GM21619 (cell line): ENCODE measurements around the gene TFRC.
"Not testable (repeated sequence)": the region's sequence is repeated elsewhere in the genome, so short reads cannot be mapped to it uniquely, and the experiment has no call there.

Experiments used
- ATAC-seq: cut with Tn5 transposase; IDR thresholded peaks from one replicate; pipeline ENCODE4 v1.9.1; 2021; ENCODE audit not compliant: unreplicated experiment

TFRC gene

DNA sequence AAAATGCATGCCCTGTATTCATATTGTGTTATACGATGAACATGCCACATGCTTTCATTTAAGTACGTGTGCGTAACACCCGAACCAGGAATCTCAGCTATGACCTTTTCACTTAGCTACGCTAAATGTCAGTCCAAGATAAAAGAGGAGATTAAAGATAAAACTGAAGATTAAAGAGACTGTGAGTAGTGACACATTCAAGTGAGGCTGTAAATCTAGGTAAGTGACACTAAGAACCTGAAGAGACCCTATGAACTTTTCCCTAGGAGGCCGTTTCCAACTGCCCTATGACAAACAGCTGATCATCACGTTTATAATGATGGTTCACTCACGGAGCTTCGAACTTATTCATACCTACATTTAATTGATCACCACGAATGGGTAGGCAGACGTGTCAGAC, 32.2 kb downstream of the TFRC start:
- no peak for ATAC-seq

DNA sequence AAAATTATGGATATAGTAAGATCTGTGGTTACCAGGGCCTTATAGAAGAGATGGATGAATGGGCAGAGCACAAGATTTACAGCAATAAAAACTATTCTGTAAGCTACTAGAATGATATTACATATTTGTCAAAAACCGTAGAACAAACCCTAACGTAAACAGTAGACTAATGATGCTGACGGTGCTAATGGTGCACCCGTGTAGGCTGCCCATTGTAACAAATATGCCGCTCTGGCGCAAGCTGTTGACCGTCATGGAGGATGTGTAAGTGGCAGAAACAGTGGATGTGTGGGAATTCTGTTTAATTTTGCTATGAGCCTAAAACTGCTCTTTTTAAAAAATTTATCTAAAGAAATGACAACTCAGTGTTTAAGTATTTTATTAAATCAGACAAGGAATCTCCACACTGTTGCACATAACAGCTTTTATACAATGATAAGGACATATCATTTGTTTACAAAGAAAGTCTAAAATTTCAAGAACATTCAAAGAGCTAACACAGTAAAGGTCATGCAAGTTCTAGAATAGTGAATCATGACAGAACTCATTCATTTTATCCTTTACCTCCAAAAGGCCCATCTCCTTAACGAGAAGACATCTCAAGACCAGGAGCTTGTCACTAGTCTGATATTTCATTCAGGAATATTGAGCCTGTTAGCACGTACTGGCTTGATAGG, 32.8 kb downstream of the TFRC start:
- no peak for ATAC-seq

DNA sequence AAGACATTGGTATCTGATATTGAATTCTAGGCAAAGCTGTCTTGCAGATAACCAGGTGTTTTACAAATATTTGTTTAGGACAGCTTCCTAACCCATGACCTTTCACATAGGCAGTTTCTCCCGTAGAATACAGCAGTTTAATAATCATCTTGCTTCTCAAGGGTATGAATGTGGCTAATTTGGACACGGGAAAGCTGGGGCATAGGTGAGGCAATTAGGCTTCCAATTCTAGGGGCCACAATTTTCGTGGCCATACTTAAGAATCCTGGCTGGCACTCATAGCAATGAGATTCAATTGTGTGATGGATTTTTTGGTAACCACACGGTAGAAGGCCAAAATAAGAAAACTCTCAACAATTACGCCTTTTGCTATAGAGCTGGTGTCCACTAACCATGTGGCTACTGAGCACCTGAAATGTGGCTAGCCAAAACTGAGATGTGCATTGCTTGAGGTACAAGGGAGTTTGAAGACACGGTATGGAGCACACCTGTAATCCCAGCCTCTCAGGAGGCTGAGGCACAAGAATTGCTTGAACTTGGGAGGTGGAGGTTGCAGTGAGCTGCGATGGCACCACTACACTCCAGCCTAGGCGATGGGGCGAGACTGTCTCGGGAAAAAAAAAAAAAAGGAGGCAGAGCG, 34.4 kb downstream of the TFRC start:
- no peak for ATAC-seq

DNA sequence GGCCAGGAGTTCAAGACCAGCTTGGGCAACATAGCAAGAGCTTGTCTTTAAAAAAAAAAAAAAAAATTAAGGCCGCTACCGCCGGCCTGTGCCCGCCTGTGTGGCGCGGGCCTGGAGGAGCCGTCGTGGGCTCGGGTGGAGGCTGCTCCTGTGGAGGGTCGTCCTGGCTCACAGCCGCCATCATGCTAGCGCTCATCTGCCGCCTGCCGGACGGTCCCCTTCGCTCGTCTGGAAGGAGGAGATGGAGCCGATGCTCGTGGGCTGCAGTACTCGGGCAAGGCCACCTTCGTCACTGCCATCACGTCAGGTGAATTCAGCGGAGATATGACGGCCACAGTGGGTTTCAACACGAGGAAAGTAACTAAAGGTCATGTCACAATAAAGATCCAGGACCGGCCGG, 37.4 kb downstream of the TFRC start:
- no peak for ATAC-seq

DNA sequence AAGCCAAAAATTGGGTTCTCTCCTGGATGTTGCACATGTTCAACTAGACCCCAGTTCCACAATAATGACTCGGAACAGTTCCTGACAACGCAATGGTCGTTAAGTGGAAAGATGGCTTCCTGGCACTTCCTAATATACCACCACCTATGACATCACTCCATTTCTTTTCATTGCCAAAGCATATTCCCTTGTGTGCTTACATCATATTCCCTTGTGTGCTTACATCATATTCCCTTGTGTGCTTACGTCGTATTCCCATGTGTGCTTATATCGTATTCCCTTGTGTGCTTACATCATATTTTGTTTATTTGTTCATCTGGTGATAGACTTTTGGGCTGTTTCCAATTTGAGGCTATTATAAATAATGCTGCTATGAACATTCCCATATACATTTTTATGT, 39.2 kb downstream of the TFRC start:
- ATAC-seq = no peak

DNA sequence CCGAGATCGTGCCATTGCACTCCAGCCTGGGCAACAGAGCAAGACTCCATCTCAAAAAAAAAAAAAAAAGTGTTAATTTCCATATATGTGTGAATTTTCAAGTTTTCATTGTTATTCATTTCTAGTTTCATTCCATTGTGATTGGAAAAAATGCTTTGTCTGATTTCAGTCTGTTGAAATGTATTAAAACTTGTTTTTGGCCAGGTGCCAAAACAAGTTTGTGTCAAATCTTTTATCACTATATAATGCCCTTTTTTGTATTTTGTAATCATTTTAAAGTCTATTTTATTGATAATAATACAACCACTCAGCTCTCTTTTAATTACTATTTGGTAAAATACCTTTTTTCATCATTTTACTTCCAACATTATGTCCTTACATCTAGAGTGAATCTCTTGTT, 42.5 kb downstream of the TFRC start:
- no peak for ATAC-seq

DNA sequence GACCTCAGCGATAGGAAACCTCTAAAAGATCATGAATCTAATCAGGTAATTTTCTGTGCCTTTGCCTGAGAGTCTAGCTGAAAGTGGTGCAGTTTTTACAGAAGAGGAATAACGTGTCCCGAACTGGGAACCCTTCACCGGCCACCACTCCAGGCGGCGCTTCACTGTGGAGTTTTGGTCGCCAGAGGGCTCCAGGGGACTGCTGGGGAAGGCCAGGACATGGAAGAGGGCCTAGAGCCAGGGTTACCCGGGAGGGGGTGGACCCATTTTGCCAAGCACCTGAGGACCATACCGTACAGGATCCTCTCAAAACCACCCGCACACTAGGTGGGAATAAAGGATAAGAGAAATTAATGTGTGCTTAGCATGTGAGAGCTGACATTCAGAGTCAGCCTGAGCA, 55.8 kb downstream of the TFRC start:
- ATAC-seq = not testable (repeated sequence)

DNA sequence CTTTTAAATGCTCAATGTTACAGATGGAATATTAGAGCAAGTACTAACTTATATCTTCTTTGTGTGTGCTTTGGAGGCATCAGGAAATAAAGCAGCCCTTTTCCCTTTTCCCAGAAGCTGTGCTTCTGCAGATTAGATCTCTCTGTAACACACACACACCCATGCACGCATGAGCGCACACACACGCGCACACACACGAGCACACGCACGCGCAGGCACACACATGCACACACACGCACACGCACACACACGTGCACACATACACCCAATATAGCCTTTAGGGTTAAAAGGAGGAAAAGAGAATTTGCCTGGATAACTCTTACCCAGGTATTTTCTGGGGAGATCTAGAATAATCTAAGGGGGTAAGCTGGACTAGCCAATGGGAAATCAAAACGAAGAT, 56.9 kb downstream of the TFRC start:
- ATAC-seq = no peak

DNA sequence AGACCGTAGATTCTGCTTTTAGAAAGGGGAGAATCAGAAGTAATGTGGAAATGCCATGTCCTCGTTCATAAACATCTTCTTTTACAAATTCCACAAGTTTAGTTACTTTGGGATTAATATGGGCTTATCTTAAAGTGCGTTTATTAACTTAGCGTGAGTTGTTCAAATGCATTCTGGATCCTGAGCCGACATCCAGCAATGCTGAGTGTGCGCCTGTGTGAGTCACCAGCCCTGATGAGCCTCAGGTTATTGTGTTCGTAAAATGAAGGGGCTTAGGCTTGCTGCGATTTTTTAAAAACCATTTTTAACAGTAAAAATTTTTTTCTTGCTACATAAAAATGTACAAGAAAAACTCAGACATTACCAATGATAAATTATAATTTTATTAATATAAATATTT, 57.9 kb downstream of the TFRC start:
- no peak for ATAC-seq

DNA sequence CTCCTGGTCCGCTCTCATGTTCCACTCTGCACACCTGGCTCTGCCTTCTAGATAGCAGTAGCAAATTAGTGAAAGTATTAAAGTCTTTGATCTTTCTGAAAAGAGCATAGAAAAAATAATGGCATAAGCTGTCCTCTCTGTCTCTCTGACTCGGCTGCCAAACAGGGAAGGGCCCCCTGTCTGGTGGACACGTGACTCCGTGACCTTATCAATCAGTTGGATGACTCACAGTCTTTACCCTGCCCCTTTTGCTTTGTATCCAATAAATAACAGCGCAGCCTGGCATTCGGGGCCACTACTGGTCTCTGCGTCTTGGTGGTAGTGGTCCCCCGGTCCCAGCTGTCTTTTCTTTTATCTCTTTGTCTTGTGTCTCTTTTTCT, 59.4 kb downstream of the TFRC start:
- ATAC-seq = not testable (repeated sequence)

DNA sequence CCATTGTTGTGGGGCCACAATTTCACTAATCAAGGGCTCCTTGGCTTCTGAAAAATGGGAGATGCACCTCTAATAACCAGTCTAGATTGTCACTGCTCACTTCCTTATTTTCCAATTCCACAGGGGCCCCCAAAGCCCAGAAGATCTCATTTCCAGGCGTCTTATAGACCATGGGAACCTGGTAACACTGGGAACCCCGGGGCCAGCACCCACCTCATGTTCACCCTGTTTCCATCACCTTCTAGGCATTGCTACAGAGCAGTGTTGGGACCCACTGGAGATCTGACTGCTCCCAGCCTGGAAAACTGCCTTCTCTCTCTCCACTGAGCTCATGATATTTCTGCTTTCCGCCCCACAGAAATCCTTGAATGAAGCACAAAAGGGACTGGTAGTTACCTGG, 61.5 kb downstream of the TFRC start:
- no peak for ATAC-seq

DNA sequence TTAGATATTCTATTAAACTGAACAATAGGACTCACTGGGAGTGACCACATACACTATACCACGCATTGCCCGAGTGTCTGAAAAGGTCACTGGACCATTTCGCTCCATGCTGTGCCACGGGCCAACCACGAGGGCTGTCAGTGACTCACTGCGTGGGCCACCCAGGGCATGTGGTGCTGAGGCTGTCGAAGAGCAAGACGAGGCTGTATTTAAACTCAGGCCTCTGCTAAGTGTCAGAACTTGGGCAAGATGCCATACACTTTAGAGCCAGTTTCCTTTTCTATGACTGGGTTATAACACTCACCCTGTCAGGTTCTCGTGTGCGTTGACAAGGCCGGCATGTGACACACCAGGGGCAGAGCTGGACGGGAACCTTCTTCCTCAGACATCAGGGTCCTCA, 62.3 kb downstream of the TFRC start:
- not testable (repeated sequence) for ATAC-seq

DNA sequence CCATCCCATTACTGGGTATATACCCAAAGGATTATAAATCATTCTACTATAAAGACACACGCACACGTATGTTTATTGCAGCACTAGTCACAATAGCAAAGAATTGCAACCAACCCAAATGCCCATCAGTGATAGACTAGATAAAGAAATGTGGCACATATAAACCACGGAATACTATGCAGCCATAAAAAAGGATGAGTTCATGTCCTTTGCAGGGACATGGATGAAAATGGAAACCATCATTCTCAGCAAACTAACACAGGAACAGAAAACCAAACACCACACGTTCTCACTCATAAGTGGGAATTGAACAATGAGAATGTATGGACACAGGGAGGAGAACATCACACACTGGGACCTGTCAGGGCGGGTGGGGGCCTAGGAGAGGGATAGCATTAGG, 63.7 kb downstream of the TFRC start:
- ATAC-seq = not testable (repeated sequence)

DNA sequence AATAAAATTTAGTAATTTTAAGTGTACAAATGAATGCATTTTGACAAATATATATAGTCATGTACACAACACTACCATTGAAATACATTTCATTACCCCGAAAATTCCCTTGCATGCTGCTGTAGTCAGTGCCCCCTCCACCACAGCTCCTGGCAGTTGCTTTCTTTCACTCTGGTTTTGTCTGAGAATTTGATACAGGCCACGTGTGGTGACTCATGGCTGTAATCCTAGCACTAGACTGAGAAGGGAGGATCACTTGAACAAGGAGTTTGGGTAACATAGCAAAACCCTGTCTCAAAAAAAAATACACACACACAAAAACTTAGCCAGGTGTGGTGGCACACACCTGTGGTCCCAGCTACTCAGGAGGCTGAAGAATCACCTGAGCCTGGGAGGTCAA, 65.4 kb downstream of the TFRC start:
- ATAC-seq = no peak

DNA sequence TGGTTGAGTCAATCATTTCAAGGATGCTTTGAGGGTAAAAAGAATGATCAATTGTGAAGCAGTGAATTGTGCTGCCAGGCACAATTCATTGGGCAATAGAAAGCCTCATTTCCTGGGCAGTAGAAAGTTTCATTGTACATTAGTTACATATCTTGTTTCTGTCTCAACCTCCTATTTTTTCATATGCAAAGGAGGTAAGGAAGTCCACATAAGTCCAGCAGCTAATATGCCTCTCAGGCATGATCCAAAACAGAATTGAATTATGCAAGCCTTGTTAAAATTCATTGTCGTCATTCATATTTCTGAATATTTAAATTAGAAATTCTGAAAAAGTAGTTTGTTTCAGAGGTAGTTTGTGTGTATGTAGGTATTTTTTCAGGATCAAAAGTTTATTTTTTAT, 65.8 kb downstream of the TFRC start:
- ATAC-seq = no peak

DNA sequence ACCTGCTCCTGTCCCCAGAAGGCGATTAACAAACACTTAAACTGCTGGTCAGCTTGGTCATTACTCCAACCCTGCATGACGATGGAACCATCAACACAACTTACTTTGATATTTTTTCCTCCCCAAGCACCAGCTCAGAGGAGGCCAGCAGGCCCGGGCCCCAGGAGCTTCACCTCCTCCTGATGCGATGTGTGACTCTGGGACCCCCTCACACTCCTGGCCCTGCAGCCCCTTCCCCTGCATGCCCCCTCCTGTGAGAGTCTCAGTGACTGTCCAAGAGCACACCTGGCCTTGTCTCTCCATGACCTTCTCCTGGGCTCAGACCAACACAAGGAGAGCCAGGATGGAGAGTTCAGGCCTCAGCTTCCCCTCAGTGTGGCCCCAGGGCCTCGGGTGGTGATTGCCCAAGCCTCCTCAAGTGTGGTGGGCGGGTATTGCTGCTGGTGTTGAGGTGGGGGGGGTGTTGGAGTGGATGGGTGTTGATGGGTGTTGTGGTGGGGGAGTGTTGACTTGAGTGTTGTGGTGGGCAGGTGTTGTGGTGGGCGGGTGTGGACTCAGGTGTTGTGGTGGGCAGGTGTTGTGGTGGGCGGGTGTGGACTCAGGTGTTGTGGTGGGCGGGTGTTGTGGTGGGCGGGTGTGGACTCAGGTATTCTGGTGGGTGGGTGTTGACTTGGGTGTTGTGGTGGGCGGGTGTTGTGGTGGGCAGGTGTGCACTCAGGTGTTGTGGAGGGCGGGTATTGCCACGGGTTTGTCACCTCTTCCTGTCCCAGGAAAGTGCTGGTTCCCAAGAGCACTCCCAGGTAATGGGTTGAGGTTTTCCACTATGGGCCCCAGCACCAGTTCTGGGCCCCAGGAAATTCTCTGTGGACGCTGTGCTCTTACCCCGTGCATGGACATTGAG, 68.1 kb downstream of the TFRC start:
- ATAC-seq = no peak

DNA sequence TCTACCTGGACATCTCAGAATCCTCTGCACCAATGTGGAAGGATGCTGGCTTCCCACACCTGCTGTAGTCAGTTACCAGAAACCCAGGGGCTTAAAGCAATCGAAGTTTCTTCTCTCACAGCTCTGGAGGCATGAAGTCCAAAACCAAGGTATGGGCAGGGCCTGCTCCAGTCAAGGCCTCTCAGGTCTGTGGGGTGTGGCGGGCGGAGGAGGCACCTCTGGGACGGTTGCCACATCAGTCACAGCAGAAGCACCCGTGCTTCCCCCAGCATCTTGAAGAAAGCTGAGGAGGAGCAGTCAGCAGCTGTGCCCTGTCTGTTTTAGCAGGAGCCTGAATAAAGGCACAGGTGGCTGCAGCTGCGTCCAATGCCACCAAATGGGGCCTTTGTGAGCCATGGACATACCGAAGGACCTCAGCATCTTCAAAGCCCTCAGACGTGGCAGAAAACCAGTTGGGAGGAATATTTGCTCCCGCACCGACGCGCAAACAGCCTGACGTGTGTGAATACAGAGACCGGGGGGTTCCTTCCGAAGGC, 68.9 kb downstream of the TFRC start:
- ATAC-seq = no peak

DNA sequence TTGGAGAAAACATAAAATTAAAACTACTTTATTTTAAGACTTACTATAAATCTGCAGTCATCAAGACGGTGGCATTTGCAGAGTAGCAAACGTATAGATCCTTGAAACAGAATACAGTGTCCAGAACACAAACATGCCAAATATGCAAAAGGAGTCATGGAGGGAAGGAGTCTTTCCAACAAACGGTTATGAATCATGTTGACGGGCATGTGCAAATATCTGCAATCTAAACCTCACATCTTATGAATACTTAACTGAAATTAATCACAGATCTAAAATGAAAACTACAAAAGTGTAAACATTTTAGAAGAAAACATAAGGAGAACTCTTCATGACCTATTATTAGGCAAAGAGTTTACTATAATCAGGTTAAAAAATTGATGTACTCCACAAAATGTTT, 69.4 kb downstream of the TFRC start:
- no peak for ATAC-seq

DNA sequence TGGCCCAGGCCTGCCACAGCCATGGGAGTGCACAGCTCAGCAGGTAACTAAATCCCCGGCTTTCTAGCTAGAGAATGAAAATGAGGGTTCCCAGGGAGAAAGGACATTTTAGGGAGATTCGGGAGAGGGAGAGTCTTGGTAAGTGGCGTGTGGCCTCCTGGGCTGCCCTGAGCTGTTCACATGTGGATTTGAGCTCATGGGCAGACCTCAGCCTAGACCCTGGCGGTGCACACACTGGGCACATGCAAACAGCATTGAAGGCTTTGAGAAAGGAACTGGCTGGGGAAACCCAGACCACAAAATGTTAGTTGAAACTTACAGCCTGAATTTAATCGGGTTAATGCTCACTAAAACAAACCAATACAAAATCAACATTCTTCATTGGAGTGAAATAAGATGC, 72.4 kb downstream of the TFRC start:
- ATAC-seq = no peak

DNA sequence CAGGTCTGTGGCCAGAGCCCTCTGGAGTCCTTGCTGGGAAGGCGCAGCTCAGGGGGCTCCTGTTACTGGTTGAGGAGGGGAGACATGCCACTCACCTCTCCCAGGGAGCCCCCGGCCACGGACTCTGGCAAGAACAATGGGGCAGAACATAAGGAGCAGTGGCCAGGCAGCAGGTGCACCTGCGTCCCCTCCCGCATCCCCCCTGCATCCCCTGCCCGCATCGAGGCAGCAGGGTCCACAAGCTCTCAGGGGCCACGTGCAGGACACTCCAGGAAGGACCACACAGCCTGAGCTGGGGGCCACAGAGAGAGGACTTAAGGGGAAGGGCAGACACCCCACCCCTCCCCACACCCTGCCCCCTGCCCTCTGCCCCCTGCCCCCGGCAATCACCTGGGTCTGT, 73.0 kb downstream of the TFRC start:
- no peak for ATAC-seq

DNA sequence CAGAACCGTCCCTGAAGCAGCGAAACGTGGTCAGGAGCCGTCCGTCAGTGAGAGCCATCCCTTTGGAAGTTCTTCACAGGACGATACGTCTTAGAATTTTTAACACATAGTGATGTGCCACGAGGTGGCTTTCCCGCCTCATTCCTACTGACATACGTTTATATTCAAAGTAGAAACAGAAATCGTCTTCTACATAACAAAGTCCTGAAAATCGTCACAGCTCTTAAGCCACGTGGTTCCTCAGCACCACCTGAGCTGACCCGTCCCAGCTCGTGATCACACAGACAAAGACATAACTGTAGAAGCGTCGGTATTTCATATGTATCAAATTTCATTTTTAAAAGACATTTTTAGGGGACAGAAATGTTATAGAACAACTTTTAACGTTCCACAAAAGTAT, 73.5 kb downstream of the TFRC start:
- no peak for ATAC-seq
